WTC11 (cell line): ENCODE data around the gene POU2F3. TPM values are rescaled to one million over a fixed set of nuclear protein-coding genes. Genes with fewer than 3 reads are reported as not detected.

ENCODE experiments used
- ATAC-seq: fragments of 200-7000 bp; cut with Tn5 transposase; 2 replicates; pipeline ENCODE4 v1.10.0; 2021; ENCODE audit warnings: mild to moderate bottlenecking, moderate library complexity
- CTCF ChIA-PET: fragments of 300-600 bp; sonication (Branson Sonifier 250); formaldehyde crosslinking; loops from one replicate; lab custom pipeline; 2021; ENCODE audit warnings: antibody characterized with exemption; lab: Charles Lee
- POLR2A ChIA-PET: fragments of 350-600 bp; sonication (Branson Sonifier 250); formaldehyde crosslinking; loops from one replicate; lab custom pipeline; 2021; ENCODE audit warnings: antibody characterized with exemption; lab: Charles Lee
- DNase-seq: peaks from one replicate; pipeline ENCODE4 v3.0.0; 2021; ENCODE audit warnings: low spot score
- H3K27ac Mint-ChIP-seq: 2 replicates; pipeline ENCODE4 v1.8.0; 2021; ENCODE audit warnings: mixed read lengths
- H3K27me3 Mint-ChIP-seq: 2 replicates; pipeline ENCODE4 v1.8.0; 2021; ENCODE audit warnings: low read depth, mild to moderate bottlenecking, moderate library complexity, mixed read lengths
- H3K36me3 Mint-ChIP-seq: 2 replicates; pipeline ENCODE4 v1.8.0; 2021; ENCODE audit warnings: mixed read lengths
- H3K4me1 Mint-ChIP-seq: 2 replicates; pipeline ENCODE4 v1.8.0; 2022; ENCODE audit warnings: mixed read lengths
- H3K4me3 Mint-ChIP-seq: 2 replicates; pipeline ENCODE4 v1.8.0; 2021; ENCODE audit warnings: mild to moderate bottlenecking, moderate library complexity, mixed read lengths
- H3K9me3 Mint-ChIP-seq: 2 replicates; pipeline ENCODE4 v1.8.0; 2021; ENCODE audit warnings: mixed read lengths
- ATF1 ChIP-seq: sonication (generic); formaldehyde crosslinking; IDR thresholded peaks from 2 replicates; pipeline ENCODE4 v1.8.1; 2023; ENCODE audit warnings: mild to moderate bottlenecking, moderate library complexity, missing genetic modification reagents
- NFATC4 ChIP-seq: fragments of 250-450 bp; sonication (Bioruptor Pico); IDR thresholded peaks from 2 replicates; pipeline ENCODE4 v1.9.0; 2021; ENCODE audit warnings: mild to moderate bottlenecking
- NR2C2 ChIP-seq: sonication (generic); formaldehyde crosslinking; IDR thresholded peaks from 2 replicates; pipeline ENCODE4 v1.8.0; 2022; ENCODE audit warnings: mild to moderate bottlenecking, missing genetic modification reagents
- NR3C1 ChIP-seq: sonication (generic); formaldehyde crosslinking; conservative IDR thresholded peaks from 2 replicates; pipeline ENCODE4 v1.8.1; 2023; ENCODE audit warnings: low read depth, mild to moderate bottlenecking, missing genetic modification reagents
- PRRX2 ChIP-seq: fragments of 250-450 bp; sonication (Bioruptor Pico); IDR thresholded peaks from 2 replicates; pipeline ENCODE4 v1.8.0; 2021; ENCODE audit warnings: mild to moderate bottlenecking
- total RNA-seq: library from RNA; stranded (reverse); gene quantifications from 3 replicates; pipeline ENCODE4 v1.2.3, GENCODE V29; 2021
- TF ChIP-seq, protein P1 (sequence below): fragments of 250-450 bp; sonication (Bioruptor Pico); IDR thresholded peaks from 2 replicates; pipeline ENCODE4 v1.9.0; 2021; ENCODE audit warnings: mild to moderate bottlenecking
- TF ChIP-seq, protein P2 (sequence below): fragments of 200-600 bp; IDR thresholded peaks from 2 replicates; pipeline ENCODE4 v1.8.0; 2022; ENCODE audit warnings: antibody characterized with exemption
- TF ChIP-seq, protein P3 (sequence below): sonication (generic); formaldehyde crosslinking; IDR thresholded peaks from 2 replicates; pipeline ENCODE4 v1.8.1; 2023; ENCODE audit warnings: mild to moderate bottlenecking, missing genetic modification reagents, moderate library complexity
- TF ChIP-seq, protein P4 (sequence below): sonication (generic); formaldehyde crosslinking; IDR thresholded peaks from 2 replicates; pipeline ENCODE4 v1.8.0; 2022; ENCODE audit warnings: mild to moderate bottlenecking, missing genetic modification reagents
- TF ChIP-seq, protein P5 (sequence below): sonication (generic); formaldehyde crosslinking; IDR thresholded peaks from 2 replicates; pipeline ENCODE4 v1.8.0; 2023; ENCODE audit warnings: missing genetic modification reagents
- TF ChIP-seq, protein P6 (sequence below): sonication (generic); formaldehyde crosslinking; IDR thresholded peaks from 2 replicates; pipeline ENCODE4 v1.8.0; 2022; ENCODE audit warnings: mild to moderate bottlenecking, missing genetic modification reagents
- TF ChIP-seq, protein P7 (sequence below): sonication (generic); formaldehyde crosslinking; IDR thresholded peaks from 2 replicates; pipeline ENCODE4 v1.8.1; 2022; ENCODE audit warnings: mild to moderate bottlenecking, moderate library complexity, missing genetic modification reagents
- TF ChIP-seq, protein P8 (sequence below): sonication (generic); formaldehyde crosslinking; IDR thresholded peaks from 2 replicates; pipeline ENCODE4 v1.8.1; 2022; ENCODE audit warnings: low read depth, mild to moderate bottlenecking, moderate library complexity, missing genetic modification reagents, borderline replicate concordance
- TF ChIP-seq, protein P9 (sequence below): fragments of 250-450 bp; sonication (Bioruptor Pico); IDR thresholded peaks from 2 replicates; pipeline ENCODE4 v1.8.0; 2021; ENCODE audit warnings: mild to moderate bottlenecking
- TF ChIP-seq, protein P10 (sequence below): sonication (generic); formaldehyde crosslinking; conservative IDR thresholded peaks from 2 replicates; pipeline ENCODE4 v1.8.1; 2022; ENCODE audit warnings: mild to moderate bottlenecking, missing genetic modification reagents

POU2F3 gene
- total RNA-seq, 1 experiment from 2014 or later: 0.61 TPM

DNA sequence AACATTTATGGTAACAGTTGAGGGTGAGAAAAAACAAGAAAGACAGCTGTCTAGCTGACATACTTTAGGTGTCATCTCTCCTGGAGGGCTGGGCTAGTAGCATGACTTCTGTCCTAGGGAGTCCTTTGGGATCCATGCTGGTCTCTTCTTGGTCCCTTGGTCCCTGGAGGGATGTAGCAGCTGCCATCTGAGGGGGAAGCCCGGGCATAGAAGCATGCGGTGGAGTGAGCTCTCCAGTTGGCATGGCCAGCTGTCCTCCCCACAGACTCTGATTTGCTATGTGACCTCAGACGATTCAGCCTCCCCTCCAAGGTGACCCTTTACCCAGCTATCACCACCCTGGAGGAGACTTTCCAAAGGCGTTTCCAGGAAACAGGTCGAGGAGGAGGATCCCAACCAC lies 28.7 kb downstream of the POU2F3 start (continued):
- TF ChIP-seq NR2C2 (CRISPR knock-in tag) (no peak), NFATC4 (CRISPR knock-in tag) (no peak), NR3C1 (CRISPR knock-in tag) (no peak), PRRX2 (CRISPR knock-in tag) (no peak)
- TF ChIP-seq, protein P1, sequence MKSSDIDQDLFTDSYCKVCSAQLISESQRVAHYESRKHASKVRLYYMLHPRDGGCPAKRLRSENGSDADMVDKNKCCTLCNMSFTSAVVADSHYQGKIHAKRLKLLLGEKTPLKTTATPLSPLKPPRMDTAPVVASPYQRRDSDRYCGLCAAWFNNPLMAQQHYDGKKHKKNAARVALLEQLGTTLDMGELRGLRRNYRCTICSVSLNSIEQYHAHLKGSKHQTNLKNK (CRISPR knock-in tag): no peak
- TF ChIP-seq, protein P2, sequence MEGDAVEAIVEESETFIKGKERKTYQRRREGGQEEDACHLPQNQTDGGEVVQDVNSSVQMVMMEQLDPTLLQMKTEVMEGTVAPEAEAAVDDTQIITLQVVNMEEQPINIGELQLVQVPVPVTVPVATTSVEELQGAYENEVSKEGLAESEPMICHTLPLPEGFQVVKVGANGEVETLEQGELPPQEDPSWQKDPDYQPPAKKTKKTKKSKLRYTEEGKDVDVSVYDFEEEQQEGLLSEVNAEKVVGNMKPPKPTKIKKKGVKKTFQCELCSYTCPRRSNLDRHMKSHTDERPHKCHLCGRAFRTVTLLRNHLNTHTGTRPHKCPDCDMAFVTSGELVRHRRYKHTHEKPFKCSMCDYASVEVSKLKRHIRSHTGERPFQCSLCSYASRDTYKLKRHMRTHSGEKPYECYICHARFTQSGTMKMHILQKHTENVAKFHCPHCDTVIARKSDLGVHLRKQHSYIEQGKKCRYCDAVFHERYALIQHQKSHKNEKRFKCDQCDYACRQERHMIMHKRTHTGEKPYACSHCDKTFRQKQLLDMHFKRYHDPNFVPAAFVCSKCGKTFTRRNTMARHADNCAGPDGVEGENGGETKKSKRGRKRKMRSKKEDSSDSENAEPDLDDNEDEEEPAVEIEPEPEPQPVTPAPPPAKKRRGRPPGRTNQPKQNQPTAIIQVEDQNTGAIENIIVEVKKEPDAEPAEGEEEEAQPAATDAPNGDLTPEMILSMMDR: no peak
- TF ChIP-seq, protein P3, sequence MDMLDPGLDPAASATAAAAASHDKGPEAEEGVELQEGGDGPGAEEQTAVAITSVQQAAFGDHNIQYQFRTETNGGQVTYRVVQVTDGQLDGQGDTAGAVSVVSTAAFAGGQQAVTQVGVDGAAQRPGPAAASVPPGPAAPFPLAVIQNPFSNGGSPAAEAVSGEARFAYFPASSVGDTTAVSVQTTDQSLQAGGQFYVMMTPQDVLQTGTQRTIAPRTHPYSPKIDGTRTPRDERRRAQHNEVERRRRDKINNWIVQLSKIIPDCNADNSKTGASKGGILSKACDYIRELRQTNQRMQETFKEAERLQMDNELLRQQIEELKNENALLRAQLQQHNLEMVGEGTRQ (CRISPR knock-in tag): no peak
- TF ChIP-seq, protein P4, sequence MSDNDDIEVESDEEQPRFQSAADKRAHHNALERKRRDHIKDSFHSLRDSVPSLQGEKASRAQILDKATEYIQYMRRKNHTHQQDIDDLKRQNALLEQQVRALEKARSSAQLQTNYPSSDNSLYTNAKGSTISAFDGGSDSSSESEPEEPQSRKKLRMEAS: no peak

DNA sequence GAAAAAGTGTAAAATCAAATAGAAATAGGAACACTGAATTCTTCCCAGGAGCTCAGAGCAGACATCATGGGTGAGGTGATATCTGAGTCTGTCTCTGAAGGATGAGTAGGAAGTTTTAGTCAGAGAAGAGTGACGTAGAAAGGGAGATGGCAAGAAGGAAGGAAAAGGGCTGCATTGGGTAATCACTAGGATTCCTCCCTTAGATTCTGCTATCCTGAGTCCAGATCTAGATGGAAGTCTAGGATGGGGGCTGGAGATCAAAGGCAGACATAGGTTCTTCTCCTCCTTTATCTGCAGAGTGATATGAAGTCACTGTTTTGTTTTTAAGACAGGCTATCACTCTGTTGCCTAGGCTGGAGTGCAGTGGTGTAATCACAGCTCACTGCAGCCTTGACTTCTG lies 30.4 kb downstream of the POU2F3 start:
- no peak for DNase-seq
- H3K9me3 Mint-ChIP-seq: no peaks in the 10 kb centered on the region
- H3K27me3 Mint-ChIP-seq: peaks cover 26% of the 10 kb centered on the region
- H3K36me3 Mint-ChIP-seq: no peaks in the 10 kb centered on the region
- TF ChIP-seq, protein P5, sequence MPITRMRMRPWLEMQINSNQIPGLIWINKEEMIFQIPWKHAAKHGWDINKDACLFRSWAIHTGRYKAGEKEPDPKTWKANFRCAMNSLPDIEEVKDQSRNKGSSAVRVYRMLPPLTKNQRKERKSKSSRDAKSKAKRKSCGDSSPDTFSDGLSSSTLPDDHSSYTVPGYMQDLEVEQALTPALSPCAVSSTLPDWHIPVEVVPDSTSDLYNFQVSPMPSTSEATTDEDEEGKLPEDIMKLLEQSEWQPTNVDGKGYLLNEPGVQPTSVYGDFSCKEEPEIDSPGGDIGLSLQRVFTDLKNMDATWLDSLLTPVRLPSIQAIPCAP (CRISPR knock-in tag): no peak
- TF ChIP-seq, protein P6, sequence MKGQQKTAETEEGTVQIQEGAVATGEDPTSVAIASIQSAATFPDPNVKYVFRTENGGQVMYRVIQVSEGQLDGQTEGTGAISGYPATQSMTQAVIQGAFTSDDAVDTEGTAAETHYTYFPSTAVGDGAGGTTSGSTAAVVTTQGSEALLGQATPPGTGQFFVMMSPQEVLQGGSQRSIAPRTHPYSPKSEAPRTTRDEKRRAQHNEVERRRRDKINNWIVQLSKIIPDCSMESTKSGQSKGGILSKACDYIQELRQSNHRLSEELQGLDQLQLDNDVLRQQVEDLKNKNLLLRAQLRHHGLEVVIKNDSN (CRISPR knock-in tag): no peak
- TF ChIP-seq, protein P7, sequence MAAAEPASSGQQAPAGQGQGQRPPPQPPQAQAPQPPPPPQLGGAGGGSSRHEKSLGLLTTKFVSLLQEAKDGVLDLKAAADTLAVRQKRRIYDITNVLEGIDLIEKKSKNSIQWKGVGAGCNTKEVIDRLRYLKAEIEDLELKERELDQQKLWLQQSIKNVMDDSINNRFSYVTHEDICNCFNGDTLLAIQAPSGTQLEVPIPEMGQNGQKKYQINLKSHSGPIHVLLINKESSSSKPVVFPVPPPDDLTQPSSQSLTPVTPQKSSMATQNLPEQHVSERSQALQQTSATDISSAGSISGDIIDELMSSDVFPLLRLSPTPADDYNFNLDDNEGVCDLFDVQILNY (CRISPR knock-in tag): no peak
- TF ChIP-seq, protein P8, sequence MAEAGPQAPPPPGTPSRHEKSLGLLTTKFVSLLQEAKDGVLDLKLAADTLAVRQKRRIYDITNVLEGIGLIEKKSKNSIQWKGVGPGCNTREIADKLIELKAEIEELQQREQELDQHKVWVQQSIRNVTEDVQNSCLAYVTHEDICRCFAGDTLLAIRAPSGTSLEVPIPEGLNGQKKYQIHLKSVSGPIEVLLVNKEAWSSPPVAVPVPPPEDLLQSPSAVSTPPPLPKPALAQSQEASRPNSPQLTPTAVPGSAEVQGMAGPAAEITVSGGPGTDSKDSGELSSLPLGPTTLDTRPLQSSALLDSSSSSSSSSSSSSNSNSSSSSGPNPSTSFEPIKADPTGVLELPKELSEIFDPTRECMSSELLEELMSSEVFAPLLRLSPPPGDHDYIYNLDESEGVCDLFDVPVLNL (CRISPR knock-in tag): no peak
- TF ChIP-seq, protein P4: no peak
- TF ChIP-seq, protein P9, sequence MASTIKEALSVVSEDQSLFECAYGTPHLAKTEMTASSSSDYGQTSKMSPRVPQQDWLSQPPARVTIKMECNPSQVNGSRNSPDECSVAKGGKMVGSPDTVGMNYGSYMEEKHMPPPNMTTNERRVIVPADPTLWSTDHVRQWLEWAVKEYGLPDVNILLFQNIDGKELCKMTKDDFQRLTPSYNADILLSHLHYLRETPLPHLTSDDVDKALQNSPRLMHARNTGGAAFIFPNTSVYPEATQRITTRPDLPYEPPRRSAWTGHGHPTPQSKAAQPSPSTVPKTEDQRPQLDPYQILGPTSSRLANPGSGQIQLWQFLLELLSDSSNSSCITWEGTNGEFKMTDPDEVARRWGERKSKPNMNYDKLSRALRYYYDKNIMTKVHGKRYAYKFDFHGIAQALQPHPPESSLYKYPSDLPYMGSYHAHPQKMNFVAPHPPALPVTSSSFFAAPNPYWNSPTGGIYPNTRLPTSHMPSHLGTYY: no peak
- no peak for TF ChIP-seq PRRX2 (CRISPR knock-in tag)
- TF ChIP-seq ATF1 (CRISPR knock-in tag): no peak
- TF ChIP-seq, protein P10, sequence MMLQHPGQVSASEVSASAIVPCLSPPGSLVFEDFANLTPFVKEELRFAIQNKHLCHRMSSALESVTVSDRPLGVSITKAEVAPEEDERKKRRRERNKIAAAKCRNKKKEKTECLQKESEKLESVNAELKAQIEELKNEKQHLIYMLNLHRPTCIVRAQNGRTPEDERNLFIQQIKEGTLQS: no peak
- TF ChIP-seq, all 79 proteins: peak for 0
- CTCF ChIA-PET: no interaction called here
- POLR2A ChIA-PET: no interaction called here
- Mint-ChIP-seq H3K4me3 (no peak overlapping the region), H3K4me1 (peaks cover 23% of the 10 kb centered on the region), H3K27ac (no peak overlapping the region)
- ATAC-seq: no peak
